AG04449 (cell line): Measurements from ENCODE around the gene UBALD1.

Source experiments
- CTCF ChIA-PET: fragments of 350-600 bp; formaldehyde crosslinking; extraction: SDS; loops from one replicate; lab custom pipeline; 2021; ENCODE audit warnings: antibody characterized with exemption; lab: Yijun Ruan, JAX
- POLR2A ChIA-PET: fragments of 400-600, 350-600 bp; formaldehyde crosslinking; extraction: SDS; loops from one replicate; lab custom pipeline; 2020; ENCODE audit warnings: antibody characterized with exemption, inconsistent platforms; lab: Yijun Ruan, JAX
- DNase-seq: peaks from one replicate; pipeline ENCODE4 v3.0.0-alpha.2; 2010; ENCODE audit warnings: low read depth, low spot score
- H3K4me3 ChIP-seq: 2 replicates; pipeline ENCODE4 v1.5.1; 2011; ENCODE audit warnings: low read depth, mild to moderate bottlenecking, control low read depth, low read length
- CTCF ChIP-seq: IDR thresholded peaks from one replicate; pipeline ENCODE4 v1.5.1; 2011; ENCODE audit warnings: mild to moderate bottlenecking, moderate library complexity, low read length, control low read depth, inconsistent platforms; ENCODE audit not compliant: insufficient read depth; ENCODE audit errors: missing control alignments

UBALD1 gene

DNA sequence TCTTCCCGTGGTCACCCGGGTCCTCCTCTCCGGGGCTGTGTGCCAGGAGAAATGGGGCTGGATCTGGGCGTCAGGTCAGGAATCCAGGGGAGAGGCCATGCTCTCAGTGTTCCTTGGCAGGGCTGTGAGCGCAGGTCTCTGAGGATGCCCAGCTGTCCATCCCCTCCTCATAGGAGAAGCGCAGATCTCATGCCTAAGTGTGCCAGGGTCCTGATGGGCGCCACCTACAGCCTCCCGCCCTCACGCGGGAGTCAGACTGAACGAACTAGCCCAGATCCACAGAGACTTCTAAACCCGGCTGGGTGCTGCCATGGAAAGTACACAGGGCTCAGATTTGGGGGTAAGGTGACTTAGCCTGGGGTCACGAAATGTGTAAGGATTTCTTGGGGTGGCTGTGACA, 34.2 kb upstream of the UBALD1 start:
- ChIA-PET CTCF (interaction anchor here (1.8 to 3.3 kb wide), 3 partner anchors 12 to 25 kb away, joined by 8 to 17 read pairs (median 14); partner anchors contain the start of gene MGRN1), POLR2A (no interaction called here)
- no peak overlapping the region for H3K4me3 ChIP-seq
- no peak for DNase-seq
- TF ChIP-seq CTCF: no peak

DNA sequence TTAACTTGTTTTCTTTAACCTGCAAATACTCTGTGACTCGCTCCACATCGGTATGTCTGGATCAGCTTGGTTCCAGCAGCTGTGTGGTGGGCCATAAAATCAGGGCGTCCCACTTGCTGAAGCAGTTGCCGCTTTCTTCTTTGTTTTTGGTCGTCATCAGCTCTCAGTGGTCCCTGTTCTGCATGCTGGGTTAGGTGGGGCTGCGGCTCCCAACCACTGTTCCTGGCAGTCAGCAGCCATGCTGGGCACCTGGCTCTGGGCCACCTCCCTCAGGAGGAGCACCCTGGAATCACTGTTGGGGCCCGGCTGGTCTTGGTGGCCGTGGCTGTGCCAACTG, 32.9 kb upstream of the UBALD1 start:
- ChIA-PET CTCF (no interaction called here), POLR2A (no interaction called here)
- no peak for DNase-seq
- no peak for TF ChIP-seq CTCF
- H3K4me3 ChIP-seq: no peak overlapping the region

DNA sequence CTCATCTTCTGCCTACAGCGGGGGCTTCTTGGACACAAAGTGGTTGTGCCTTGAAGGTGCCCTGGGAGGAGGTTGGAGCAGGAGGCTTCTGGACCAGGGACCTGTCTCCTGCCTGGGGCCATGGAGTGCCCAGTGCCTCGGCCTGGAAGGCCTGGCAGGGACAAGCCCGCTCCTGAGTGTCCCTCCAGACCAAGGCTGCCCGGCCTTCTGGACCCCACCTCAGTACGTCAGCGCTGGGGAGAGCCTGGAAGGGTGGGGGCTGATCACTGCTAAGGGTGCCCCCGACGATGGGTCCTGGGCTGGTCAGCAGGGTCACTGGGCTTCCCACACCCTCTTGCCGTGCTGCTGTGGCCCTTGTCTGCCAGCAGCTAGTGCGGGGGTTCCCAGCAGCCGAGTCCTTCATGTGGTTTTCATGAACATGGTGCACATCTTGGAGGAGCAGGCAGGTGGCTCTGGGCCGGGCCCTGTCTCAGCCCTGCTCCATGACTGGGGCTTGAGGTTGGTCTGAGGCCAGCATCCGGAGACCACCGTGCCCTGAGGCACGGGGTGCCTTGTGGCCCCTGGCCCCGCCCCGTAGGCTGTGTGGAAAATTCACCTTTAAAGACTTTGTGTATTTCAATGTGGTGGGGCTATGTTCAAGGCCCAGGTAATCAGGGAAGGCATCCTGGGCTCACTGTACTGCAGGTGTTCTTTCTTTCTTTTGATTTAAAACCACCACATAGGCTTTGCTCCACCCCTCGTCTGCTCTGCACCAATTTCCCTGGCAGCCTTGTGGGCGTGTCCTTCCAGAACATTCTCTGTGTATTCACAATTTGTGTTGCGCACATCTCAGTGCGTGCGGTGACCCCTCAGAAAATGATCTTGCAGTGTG, 32.3 kb upstream of the UBALD1 start:
- POLR2A ChIA-PET: no interaction called here
- TF ChIP-seq CTCF: no peak
- no peak for DNase-seq
- no peak overlapping the region for H3K4me3 ChIP-seq
- CTCF ChIA-PET: no interaction called here

GRCh38 chr16:4641895-4642294, 27.2 kb upstream of the UBALD1 start:
- TF ChIP-seq CTCF: no peak
- H3K4me3 ChIP-seq: no peak overlapping the region
- CTCF ChIA-PET: interaction anchor here (1.0 to 1.4 kb wide), 2 partner anchors 8 to 9 kb away, joined by 3 to 6 read pairs; no protein-coding TSS in a partner anchor
- no peak for DNase-seq
- POLR2A ChIA-PET: no interaction called here

DNA sequence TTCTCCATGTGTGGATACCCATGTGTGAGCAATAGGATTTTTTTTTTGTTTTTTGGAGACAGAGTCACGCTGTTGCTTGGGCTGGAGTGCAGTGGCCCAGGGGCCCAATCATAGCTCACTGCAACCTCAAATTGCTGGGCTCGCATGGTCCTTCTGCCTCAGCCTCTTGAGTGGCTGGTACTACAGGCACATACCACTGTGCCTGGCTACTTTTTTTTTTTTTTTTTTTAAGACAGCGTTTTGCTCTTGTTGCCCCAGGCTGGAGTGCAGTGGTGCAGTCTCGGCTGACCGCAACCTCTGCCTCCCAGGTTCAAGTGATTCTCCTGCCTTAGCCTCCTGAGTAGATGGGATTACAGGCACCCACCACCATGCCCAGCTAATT, 26.6 kb upstream of the UBALD1 start:
- TF ChIP-seq CTCF: no peak
- DNase-seq: no peak
- no peak overlapping the region for H3K4me3 ChIP-seq
- ChIA-PET POLR2A (no interaction called here), CTCF (interaction anchor here (1.0 to 1.4 kb wide), 2 partner anchors 9 to 10 kb away, joined by 3 to 6 read pairs; no protein-coding TSS in a partner anchor)

- H3K4me3 ChIP-seq: no peak overlapping the region
- DNase-seq: no peak
- ChIA-PET CTCF (interaction anchor here (1.0 to 1.4 kb wide), 2 partner anchors 9 to 11 kb away, joined by 3 to 6 read pairs; no protein-coding TSS in a partner anchor), POLR2A (no interaction called here)
- no peak for TF ChIP-seq CTCF
These were observed 26.1 kb upstream of the UBALD1 start for GRCh38 chr16:4640572-4641305.
